Keratinocyte (primary cell): Measurements from ENCODE around the gene AMER3. TPM values are rescaled to one million over a fixed set of nuclear protein-coding genes. Genes with fewer than 3 reads are reported as not detected.

Experiments
- DNase-seq: peaks from one replicate; pipeline ENCODE4 v3.0.0-alpha.2; 2011; ENCODE audit warnings: low read depth, missing footprints, low spot score
- FAIRE-seq: peaks from 2 replicates; lab custom pipeline; 2011; peaks lifted over from hg19 to GRCh38; lab: Jason Lieb, UNC
- H2AFZ ChIP-seq: 2 replicates; pipeline ENCODE4 v1.6.0; 2012; ENCODE audit warnings: low read length, control low read depth, inconsistent platforms; ENCODE audit not compliant: control insufficient read depth
- H3K27ac ChIP-seq: 2 replicates; pipeline ENCODE4 v1.5.1; 2011; ENCODE audit warnings: low read length; ENCODE audit not compliant: control insufficient read depth, insufficient read depth
- H3K27me3 ChIP-seq: 3 replicates; pipeline ENCODE4 v1.6.0; 2011; ENCODE audit warnings: low read length; ENCODE audit not compliant: control insufficient read depth, insufficient read depth; ENCODE audit errors: extremely low read depth
- H3K36me3 ChIP-seq, 2 experiments: 2 replicates in 1 of 2; 3 replicates in 1 of 2; pipeline ENCODE4 v1.5.1; 2011; ENCODE audit warnings: low read length in 2 of 2, mild to moderate bottlenecking in 1 of 2; ENCODE audit not compliant: control insufficient read depth in 2 of 2, insufficient read depth in 2 of 2; ENCODE audit errors: extremely low read depth in 1 of 2
- H3K4me1 ChIP-seq: 3 replicates; pipeline ENCODE4 v1.5.1; 2011; ENCODE audit warnings: low read length; ENCODE audit not compliant: control insufficient read depth, insufficient read depth; ENCODE audit errors: extremely low read depth
- H3K4me2 ChIP-seq: 3 replicates; pipeline ENCODE4 v1.6.0; 2011; ENCODE audit warnings: low read depth, low read length; ENCODE audit not compliant: control insufficient read depth, insufficient read depth; ENCODE audit errors: extremely low read depth
- H3K4me3 ChIP-seq, 3 experiments: fragments of 200-600 bp in 1 of 3; sonication (generic) in 1 of 3; 2 replicates in 2 of 3; 3 replicates in 1 of 3; pipeline ENCODE4 v1.5.1; 2011 to 2016; ENCODE audit warnings: low read length in 3 of 3, mild to moderate bottlenecking in 3 of 3, control low read depth in 2 of 3, inconsistent platforms in 1 of 3, low read depth in 1 of 3, mixed read lengths in 1 of 3, mixed run types in 1 of 3, moderate library complexity in 1 of 3; ENCODE audit not compliant: control insufficient read depth in 2 of 3, insufficient read depth in 2 of 3; ENCODE audit errors: extremely low read depth in 1 of 3
- H3K79me2 ChIP-seq: 2 replicates; pipeline ENCODE4 v1.6.0; 2012; ENCODE audit warnings: low read length; ENCODE audit not compliant: control insufficient read depth, insufficient read depth
- H3K9ac ChIP-seq: 3 replicates; pipeline ENCODE4 v1.6.0; 2011; ENCODE audit warnings: low read length; ENCODE audit not compliant: control insufficient read depth, insufficient read depth; ENCODE audit errors: extremely low read depth
- H3K9me1 ChIP-seq: 3 replicates; pipeline ENCODE4 v1.6.0; 2011; ENCODE audit warnings: low read length; ENCODE audit not compliant: control insufficient read depth, insufficient read depth; ENCODE audit errors: extremely low read depth
- H3K9me3 ChIP-seq: 2 replicates; pipeline ENCODE4 v1.5.1; 2012; ENCODE audit warnings: low read depth, low read length; ENCODE audit not compliant: control insufficient read depth
- H4K20me1 ChIP-seq: 3 replicates; pipeline ENCODE4 v1.6.0; 2011; ENCODE audit warnings: low read length; ENCODE audit not compliant: control insufficient read depth, insufficient read depth; ENCODE audit errors: extremely low read depth
- EZH2 ChIP-seq: IDR thresholded peaks from one replicate; pipeline ENCODE4 v1.6.1; 2012; ENCODE audit warnings: inconsistent platforms, mild to moderate bottlenecking, low read length, moderate library complexity
- dilution Hi-C: fragments of 300-500 bp; cut with MboI; formaldehyde crosslinking; loops from one replicate; pipeline ENCODE4 v1.7.0; 2020; ENCODE audit warnings: low sequenced_read_pairs; ENCODE audit not compliant: extremely low pct_ligation_motif_present
- polyA plus RNA-seq, 5 experiments: library from polyadenylated mRNA; depleted of rRNA in 3 of 5; stranded (reverse) in 3 of 5; stranded (forward) in 1 of 5; unstranded in 1 of 5; fragments of >200 nt; gene quantifications; 1 replicate in 1 of 5; 2 replicates in 3 of 5; 3 replicates in 1 of 5; pipeline versions ENCODE4 v1.2.1 to v1.2.3, GENCODE V29; 2011 to 2012; ENCODE audit warnings: missing spikeins in 2 of 5, low read depth in 1 of 5, low replicate concordance in 1 of 5
- TF ChIP-seq, protein P1 (sequence below), 3 experiments: IDR thresholded peaks in 1 of 3; conservative IDR thresholded peaks in 1 of 3; optimal IDR thresholded peaks in 1 of 3; 2 replicates in 2 of 3; 3 replicates in 1 of 3; pipeline versions ENCODE3 to v1.5.1; 2011; ENCODE audit warnings: low read length in 3 of 3, mild to moderate bottlenecking in 3 of 3, moderate library complexity in 2 of 3, control low read depth in 1 of 3, inconsistent platforms in 1 of 3; ENCODE audit not compliant: insufficient read depth in 2 of 3; ENCODE audit errors: extremely low read depth in 1 of 3

AMER3 gene
- polyA plus RNA-seq, 1 donor (not counting 4 experiments of a cell fraction or from before 2014, with no cell fraction given), result not detected

DNA sequence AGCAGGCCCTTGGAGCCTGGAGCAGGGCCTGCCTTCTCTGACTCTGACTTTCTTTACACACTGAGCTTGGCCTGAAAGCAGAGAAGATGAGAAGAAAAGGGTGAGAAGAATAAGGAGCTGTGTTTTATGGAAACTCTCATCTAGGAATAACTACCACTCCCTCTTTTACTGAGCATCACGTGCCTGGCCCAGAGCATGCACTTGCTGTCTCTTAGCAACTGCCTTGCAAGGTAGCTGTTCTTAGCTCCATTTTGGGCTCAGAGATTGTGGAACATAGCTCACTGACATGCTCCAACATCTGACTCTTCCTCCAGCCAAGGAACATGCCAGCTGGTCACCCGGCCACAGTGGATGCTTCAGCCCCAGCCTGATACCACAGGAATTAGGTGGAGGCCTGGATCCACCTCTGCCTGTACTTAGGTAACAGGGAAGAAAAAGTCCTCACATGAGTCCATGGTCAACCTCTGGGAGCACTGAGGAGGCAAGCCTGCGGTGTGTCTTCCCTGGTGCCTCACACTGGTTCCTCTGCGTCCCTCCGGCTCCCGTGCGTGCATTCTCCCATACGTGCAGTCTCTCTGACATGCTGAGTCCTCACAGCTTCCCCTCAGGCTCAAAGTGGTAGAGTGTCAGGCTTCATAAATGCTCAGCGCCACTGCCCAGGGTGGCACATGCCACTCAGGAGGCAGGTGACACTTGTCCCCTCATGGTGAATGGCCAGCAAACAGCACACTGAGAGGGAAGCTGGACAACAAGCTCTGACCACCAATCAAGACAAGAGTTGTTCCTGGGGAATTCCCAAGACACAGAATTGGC lies 35.7 kb downstream of the AMER3 start:
- Histone ChIP-seq H3K4me1 (no peaks in the 10 kb centered on the region), H3K27me3 (no peaks in the 10 kb centered on the region), H3K79me2 (no peaks in the 10 kb centered on the region), H3K9me1 (no peaks in the 10 kb centered on the region), H4K20me1 (no peaks in the 10 kb centered on the region), H3K36me3 (no peaks in the 10 kb centered on the region), H3K27ac (no peak overlapping the region), H3K9ac (no peak overlapping the region), H3K4me2 (no peak overlapping the region), H3K9me3 (no peaks in the 10 kb centered on the region), H2AFZ (no peak overlapping the region), H3K4me3 (no peak overlapping the region)
- FAIRE-seq (no peak), DNase-seq (no peak)
- dilution Hi-C loops, result no loop called here
- TF ChIP-seq, protein P1, sequence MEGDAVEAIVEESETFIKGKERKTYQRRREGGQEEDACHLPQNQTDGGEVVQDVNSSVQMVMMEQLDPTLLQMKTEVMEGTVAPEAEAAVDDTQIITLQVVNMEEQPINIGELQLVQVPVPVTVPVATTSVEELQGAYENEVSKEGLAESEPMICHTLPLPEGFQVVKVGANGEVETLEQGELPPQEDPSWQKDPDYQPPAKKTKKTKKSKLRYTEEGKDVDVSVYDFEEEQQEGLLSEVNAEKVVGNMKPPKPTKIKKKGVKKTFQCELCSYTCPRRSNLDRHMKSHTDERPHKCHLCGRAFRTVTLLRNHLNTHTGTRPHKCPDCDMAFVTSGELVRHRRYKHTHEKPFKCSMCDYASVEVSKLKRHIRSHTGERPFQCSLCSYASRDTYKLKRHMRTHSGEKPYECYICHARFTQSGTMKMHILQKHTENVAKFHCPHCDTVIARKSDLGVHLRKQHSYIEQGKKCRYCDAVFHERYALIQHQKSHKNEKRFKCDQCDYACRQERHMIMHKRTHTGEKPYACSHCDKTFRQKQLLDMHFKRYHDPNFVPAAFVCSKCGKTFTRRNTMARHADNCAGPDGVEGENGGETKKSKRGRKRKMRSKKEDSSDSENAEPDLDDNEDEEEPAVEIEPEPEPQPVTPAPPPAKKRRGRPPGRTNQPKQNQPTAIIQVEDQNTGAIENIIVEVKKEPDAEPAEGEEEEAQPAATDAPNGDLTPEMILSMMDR (optimal IDR thresholded peaks at IDR 0.05 in 1 of 3, IDR thresholded peaks at IDR 0.05 in 1 of 3, conservative IDR thresholded peaks at IDR 0.05 in 1 of 3; ENCODE audit: extremely low read depth in 1 of 3, insufficient read depth in 2 of 3, low read length in 3 of 3), result no peak
- TF ChIP-seq EZH2, result no peak

DNA sequence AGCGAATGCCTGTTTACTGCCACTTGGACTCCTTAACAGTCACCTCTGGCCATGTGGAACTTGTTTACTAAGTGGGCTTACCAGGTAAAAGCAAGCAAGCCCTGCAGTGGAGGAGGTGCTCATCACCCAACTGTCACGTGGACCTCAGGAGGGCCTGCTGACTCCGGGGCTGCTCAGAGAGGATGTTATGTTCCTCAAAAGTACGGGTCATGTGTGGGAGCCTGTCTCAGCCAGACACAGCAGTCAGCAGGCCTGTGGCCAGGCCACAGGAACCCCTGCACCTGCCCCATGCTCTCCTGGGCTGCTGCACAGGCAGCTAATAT lies 36.2 kb downstream of the AMER3 start:
- H3K27ac ChIP-seq, result no peak overlapping the region
- H3K4me2 ChIP-seq, result no peak overlapping the region
- no peak for FAIRE-seq

More for the DNA sequence above, 36.2 kb downstream of the AMER3 start:
- Histone ChIP-seq H3K4me3 (no peak overlapping the region), H3K9me3 (no peaks in the 10 kb centered on the region), H2AFZ (no peak overlapping the region), H3K36me3 (no peaks in the 10 kb centered on the region), H3K27me3 (no peaks in the 10 kb centered on the region), H4K20me1 (no peaks in the 10 kb centered on the region), H3K9ac (no peak overlapping the region), H3K79me2 (no peaks in the 10 kb centered on the region), H3K9me1 (no peaks in the 10 kb centered on the region), H3K4me1 (no peaks in the 10 kb centered on the region)
- TF ChIP-seq, protein P1 (optimal IDR thresholded peaks at IDR 0.05 in 1 of 3, IDR thresholded peaks at IDR 0.05 in 1 of 3, conservative IDR thresholded peaks at IDR 0.05 in 1 of 3; ENCODE audit: extremely low read depth in 1 of 3, insufficient read depth in 2 of 3, low read length in 3 of 3), result no peak
- TF ChIP-seq EZH2, result no peak
- DNase-seq, result no peak
- dilution Hi-C loops, result no loop called here
